Chondrocyte (in vitro differentiated cells): ENCODE measurements around the gene KIAA0825. TPM values are rescaled to one million over a fixed set of nuclear protein-coding genes. Genes with fewer than 3 reads are reported as not detected.

Experiments used
- DNase-seq: peaks from one replicate; pipeline ENCODE4 v3.0.0; 2021; ENCODE audit warnings: mixed read lengths, low spot score
- H3K27ac Mint-ChIP-seq: one replicate; pipeline ENCODE4 v1.8.0; 2021; ENCODE audit warnings: mild to moderate bottlenecking, moderate library complexity, mixed read lengths; ENCODE audit not compliant: unreplicated experiment
- H3K27me3 Mint-ChIP-seq: 2 replicates; pipeline ENCODE4 v1.8.0; 2021; ENCODE audit warnings: low read depth, mixed read lengths
- H3K36me3 Mint-ChIP-seq: 2 replicates; pipeline ENCODE4 v1.8.0; 2021; ENCODE audit warnings: low read depth, mixed read lengths
- H3K4me1 Mint-ChIP-seq: 2 replicates; pipeline ENCODE4 v1.8.0; 2021; ENCODE audit warnings: low read depth, mild to moderate bottlenecking, mixed read lengths
- H3K4me3 Mint-ChIP-seq: one replicate; pipeline ENCODE4 v1.8.0; 2021; ENCODE audit warnings: mild to moderate bottlenecking, moderate library complexity, mixed read lengths; ENCODE audit not compliant: unreplicated experiment
- H3K9me3 Mint-ChIP-seq: 2 replicates; pipeline ENCODE4 v1.8.0; 2021; ENCODE audit warnings: low read depth, mixed read lengths
- CTCF ChIP-seq: fragments of 200-600 bp; sonication (generic); IDR thresholded peaks from 2 replicates; pipeline ENCODE4 v1.5.0; 2021; ENCODE audit warnings: antibody characterized with exemption, mild to moderate bottlenecking, moderate library complexity
- total RNA-seq: library from RNA; stranded (reverse); gene quantifications from 3 replicates; pipeline ENCODE4 v1.2.1, GENCODE V29; 2021

The KIAA0825 gene
- total RNA-seq, 1 donor from 2014 or later: 3.4 TPM

GRCh38 chr5:94620256-94620655, 1.9 kb upstream of the KIAA0825 start:
- Mint-ChIP-seq H3K4me3 (no peak overlapping the region), H3K9me3 (no peaks in the 10 kb centered on the region), H3K4me1 (peaks cover 32% of the 10 kb centered on the region), H3K36me3 (no peaks in the 10 kb centered on the region), H3K27ac (no peak overlapping the region), H3K27me3 (no peaks in the 10 kb centered on the region)
- no peak for TF ChIP-seq CTCF
- DNase-seq: no peak

DNA sequence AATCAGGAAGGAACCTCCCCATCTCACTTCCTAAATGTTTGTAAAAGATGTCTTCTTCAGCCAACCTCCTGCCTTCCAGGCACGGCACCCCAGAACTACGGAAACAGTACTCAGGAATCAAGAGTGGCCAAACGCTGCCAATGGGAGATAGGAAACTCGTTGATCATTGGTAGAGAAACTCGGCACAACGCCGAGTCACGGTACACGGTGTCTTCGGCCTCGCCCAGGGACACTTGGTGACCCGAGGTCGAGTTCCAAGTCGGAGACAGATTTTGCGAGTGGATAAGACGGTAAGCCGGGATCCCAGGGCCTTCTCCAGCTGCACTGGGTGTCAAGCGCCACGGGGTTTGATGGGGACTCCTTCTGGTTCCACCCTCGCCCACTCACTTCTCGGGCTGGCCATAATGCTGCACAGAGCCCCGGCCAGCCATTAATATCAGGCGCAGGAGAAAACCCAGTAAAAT, 343 bp downstream of the KIAA0825 start:
- H3K36me3 Mint-ChIP-seq: no peaks in the 10 kb centered on the region
- peak overlapping the region; percentile 89 for H3K27ac Mint-ChIP-seq
- peak overlapping the region; percentile 91 for H3K4me3 Mint-ChIP-seq
- no peaks in the 10 kb centered on the region for H3K27me3 Mint-ChIP-seq
- no peaks in the 10 kb centered on the region for H3K9me3 Mint-ChIP-seq
- TF ChIP-seq CTCF: peak; percentile 18
- no peak for DNase-seq
- peaks cover 28% of the 10 kb centered on the region for H3K4me1 Mint-ChIP-seq

DNA sequence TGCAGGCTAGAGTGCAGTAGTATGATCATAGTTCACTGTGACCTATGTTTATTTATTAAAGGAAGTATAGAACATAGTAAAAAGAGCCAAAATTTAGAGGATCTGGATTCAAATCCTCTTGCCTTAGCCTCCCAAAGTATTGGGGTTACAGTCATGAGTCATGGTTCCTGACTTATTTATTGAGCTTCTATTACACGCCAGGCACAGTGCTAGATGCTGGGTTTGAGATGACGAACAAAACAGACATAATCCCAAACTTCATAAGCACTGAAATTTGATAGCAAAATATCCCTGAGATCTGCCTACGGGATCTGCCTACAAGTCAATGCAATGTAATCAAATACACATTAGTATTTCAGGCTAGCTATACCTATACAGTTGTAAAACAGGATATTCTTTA, 2.5 kb downstream of the KIAA0825 start:
- H3K9me3 Mint-ChIP-seq: no peaks in the 10 kb centered on the region
- no peak overlapping the region for H3K4me3 Mint-ChIP-seq
- peaks cover 19% of the 10 kb centered on the region for H3K4me1 Mint-ChIP-seq
- DNase-seq: no peak
- TF ChIP-seq CTCF: no peak
- no peaks in the 10 kb centered on the region for H3K36me3 Mint-ChIP-seq
- no peaks in the 10 kb centered on the region for H3K27me3 Mint-ChIP-seq
- no peak overlapping the region for H3K27ac Mint-ChIP-seq

- DNase-seq: no peak
- H3K9me3 Mint-ChIP-seq: no peaks in the 10 kb centered on the region
- no peak overlapping the region for H3K4me3 Mint-ChIP-seq
- no peak overlapping the region for H3K27ac Mint-ChIP-seq
- peaks cover 11% of the 10 kb centered on the region for H3K4me1 Mint-ChIP-seq
- H3K36me3 Mint-ChIP-seq: no peaks in the 10 kb centered on the region
- H3K27me3 Mint-ChIP-seq: no peaks in the 10 kb centered on the region
- no peak for TF ChIP-seq CTCF
These were observed 4.1 kb downstream of the KIAA0825 start for GRCh38 chr5:94614156-94614805.

DNA sequence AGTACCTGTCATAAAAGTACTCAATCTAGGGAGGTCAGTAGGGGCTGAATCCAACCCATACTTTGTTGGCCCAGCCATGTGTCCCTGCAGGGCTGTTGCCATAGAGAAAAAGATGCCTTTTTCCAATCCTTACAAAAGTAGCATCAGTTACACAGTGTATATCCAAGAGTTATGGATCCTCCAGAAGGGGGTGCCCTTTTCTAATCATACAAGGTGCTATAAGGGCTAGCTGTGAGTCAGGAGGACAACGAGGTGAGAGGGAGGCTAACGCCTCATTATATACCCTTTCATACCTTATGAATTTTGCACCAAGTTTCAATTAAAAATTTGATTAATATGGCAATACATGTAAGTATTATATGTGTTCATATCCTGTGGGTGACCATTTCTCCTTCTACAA, 4.8 kb downstream of the KIAA0825 start:
- Mint-ChIP-seq H3K4me3 (no peak overlapping the region), H3K27ac (no peak overlapping the region), H3K9me3 (no peaks in the 10 kb centered on the region), H3K27me3 (no peaks in the 10 kb centered on the region), H3K36me3 (no peaks in the 10 kb centered on the region), H3K4me1 (peaks cover 9% of the 10 kb centered on the region)
- peak; percentile 38 for TF ChIP-seq CTCF
- DNase-seq: no peak
